ENCODE measurements around the gene TRAFD1.
A peak's percentile ranks its signal among the peaks of the same experiment; 100 is the strongest.

- TF ChIP-seq EZH2 (IDR thresholded peaks at IDR 0.05) (no peak), POLR2AphosphoS5 (IDR thresholded peaks at IDR 0.05; ENCODE audit: borderline replicate concordance, low read depth, low read length) (peak; percentile 22; the same call in 1 of the 2 replicates), FOXP2 (optimal IDR thresholded peaks at IDR 0.05; ENCODE audit: control extremely low read depth, extremely low read length, insufficient read depth) (no peak)
These were observed 6.3 kb downstream of the TRAFD1 start for GRCh38 chr12:112131686-112132085.
